MM.1S (cell line): ENCODE measurements around the gene CHCHD6.

Source experiments
- DNase-seq: peaks from one replicate; pipeline ENCODE4 v3.0.0-alpha.2; 2015
- H2AFZ ChIP-seq: fragments of 300-600 bp; sonication (generic); 2 replicates; pipeline ENCODE4 v1.6.0; 2016; ENCODE audit warnings: antibody characterized with exemption, low read length
- H3F3A ChIP-seq: fragments of 300-600 bp; sonication (generic); 2 replicates; pipeline ENCODE4 v1.6.1; 2016; ENCODE audit warnings: mild to moderate bottlenecking, antibody characterized with exemption, low read length, moderate library complexity, mixed read lengths; ENCODE audit not compliant: insufficient read depth
- H3K27ac ChIP-seq: fragments of 300-600 bp; sonication (generic); 2 replicates; pipeline ENCODE4 v1.5.1; 2016; ENCODE audit warnings: mild to moderate bottlenecking, low read length
- H3K27me3 ChIP-seq: fragments of 300-600 bp; sonication (generic); replicated peaks from 2 replicates; pipeline ENCODE4 v1.6.0; 2016; ENCODE audit warnings: low read length; ENCODE audit not compliant: insufficient read depth
- H3K36me3 ChIP-seq: fragments of 300-600 bp; sonication (generic); replicated peaks from 2 replicates; pipeline ENCODE4 v1.6.1; 2016; ENCODE audit warnings: mild to moderate bottlenecking, low read length, mixed read lengths; ENCODE audit not compliant: insufficient read depth
- H3K4me1 ChIP-seq: fragments of 300-600 bp; sonication (generic); 2 replicates; pipeline ENCODE4 v1.6.1; 2016; ENCODE audit warnings: low read length, mixed read lengths
- H3K4me2 ChIP-seq: fragments of 300-600 bp; sonication (generic); 2 replicates; pipeline ENCODE4 v1.6.0; 2016; ENCODE audit warnings: low read depth, low read length
- H3K4me3 ChIP-seq: fragments of 300-600 bp; sonication (generic); 2 replicates; pipeline ENCODE4 v1.5.1; 2016; ENCODE audit warnings: low read length, mixed read lengths
- H3K79me2 ChIP-seq: fragments of 300-600 bp; sonication (generic); 2 replicates; pipeline ENCODE4 v1.6.1; 2016; ENCODE audit warnings: mixed run types, low read length, mixed read lengths
- H3K9ac ChIP-seq: fragments of 300-600 bp; sonication (generic); 2 replicates; pipeline ENCODE4 v1.6.1; 2016; ENCODE audit warnings: low read length, mixed read lengths
- H3K9me2 ChIP-seq: fragments of 300-600 bp; sonication (generic); replicated peaks from 2 replicates; pipeline ENCODE4 v1.6.1; 2016; ENCODE audit warnings: mild to moderate bottlenecking, low read length, mixed read lengths; ENCODE audit not compliant: insufficient read depth
- H3K9me3 ChIP-seq: fragments of 300-600 bp; sonication (generic); replicated peaks from 2 replicates; pipeline ENCODE4 v1.6.1; 2016; ENCODE audit warnings: mild to moderate bottlenecking, low read length, mixed read lengths; ENCODE audit not compliant: insufficient read depth
- H4K20me1 ChIP-seq: fragments of 300-600 bp; sonication (generic); 2 replicates; pipeline ENCODE4 v1.6.1; 2016; ENCODE audit warnings: mild to moderate bottlenecking, low read length, moderate library complexity, mixed read lengths; ENCODE audit not compliant: insufficient read depth
- EZH2 ChIP-seq: fragments of 300-600 bp; sonication (generic); optimal IDR thresholded peaks from 2 replicates; pipeline ENCODE3; 2017; ENCODE audit warnings: low read depth, mild to moderate bottlenecking, antibody characterized with exemption, low read length, mixed read lengths
- EZH2phosphoT487 ChIP-seq: fragments of 300-600 bp; sonication (generic); IDR thresholded peaks from 2 replicates; pipeline ENCODE4 v1.6.1; 2018; ENCODE audit warnings: antibody characterized with exemption, low read length
- TF ChIP-seq, protein P1 (sequence below): fragments of 300-600 bp; sonication (generic); IDR thresholded peaks from 2 replicates; pipeline ENCODE4 v1.5.1; 2016; ENCODE audit warnings: antibody characterized with exemption, low read length, mixed read lengths

Gene CHCHD6

DNA sequence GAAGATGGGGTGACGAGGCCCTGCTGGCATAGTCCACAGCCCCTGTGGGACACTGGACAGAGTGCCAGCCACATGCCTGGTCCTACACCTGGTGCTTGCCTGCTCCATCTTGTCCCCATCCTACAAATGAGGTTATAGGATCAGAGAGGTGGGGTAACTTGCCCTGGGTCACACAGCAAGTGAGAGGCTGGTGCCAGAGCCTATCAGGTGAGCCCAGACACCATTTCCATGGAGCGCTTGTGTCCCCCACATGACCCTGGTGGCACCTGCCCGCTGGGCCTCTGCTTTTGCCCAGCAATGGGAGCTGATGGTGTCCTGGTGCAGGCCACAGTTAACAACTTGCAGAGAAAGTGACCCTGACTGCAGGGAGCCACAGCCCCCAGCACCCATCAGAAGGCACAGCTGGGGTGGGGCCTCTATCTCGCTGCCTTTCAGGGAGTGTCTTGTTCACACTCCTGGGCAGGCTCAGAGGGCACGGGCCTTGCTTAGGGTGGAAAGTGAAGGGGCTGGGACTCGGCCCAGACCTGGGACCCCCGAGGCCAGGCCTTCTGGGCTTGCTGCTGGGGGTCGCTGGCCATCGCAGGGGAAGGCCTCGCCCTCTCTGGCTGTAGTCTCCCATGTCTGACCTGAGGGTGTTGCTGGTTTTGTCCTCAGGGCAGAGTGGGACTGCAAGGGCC lies 286.1 kb downstream of the CHCHD6 start:
- no peak for DNase-seq
- Histone ChIP-seq H3K4me2 (no peak overlapping the region), H3K27ac (no peak overlapping the region), H4K20me1 (no peaks in the 10 kb centered on the region), H3K9ac (no peak overlapping the region), H3K36me3 (no peaks in the 10 kb centered on the region), H3K9me2 (no peaks in the 10 kb centered on the region), H3K79me2 (peaks cover 12% of the 10 kb centered on the region), H3K4me3 (no peak overlapping the region), H3K9me3 (no peaks in the 10 kb centered on the region), H3F3A (no peaks in the 10 kb centered on the region), H3K4me1 (no peaks in the 10 kb centered on the region), H2AFZ (no peak overlapping the region), H3K27me3 (no peaks in the 10 kb centered on the region)
- TF ChIP-seq, protein P1, sequence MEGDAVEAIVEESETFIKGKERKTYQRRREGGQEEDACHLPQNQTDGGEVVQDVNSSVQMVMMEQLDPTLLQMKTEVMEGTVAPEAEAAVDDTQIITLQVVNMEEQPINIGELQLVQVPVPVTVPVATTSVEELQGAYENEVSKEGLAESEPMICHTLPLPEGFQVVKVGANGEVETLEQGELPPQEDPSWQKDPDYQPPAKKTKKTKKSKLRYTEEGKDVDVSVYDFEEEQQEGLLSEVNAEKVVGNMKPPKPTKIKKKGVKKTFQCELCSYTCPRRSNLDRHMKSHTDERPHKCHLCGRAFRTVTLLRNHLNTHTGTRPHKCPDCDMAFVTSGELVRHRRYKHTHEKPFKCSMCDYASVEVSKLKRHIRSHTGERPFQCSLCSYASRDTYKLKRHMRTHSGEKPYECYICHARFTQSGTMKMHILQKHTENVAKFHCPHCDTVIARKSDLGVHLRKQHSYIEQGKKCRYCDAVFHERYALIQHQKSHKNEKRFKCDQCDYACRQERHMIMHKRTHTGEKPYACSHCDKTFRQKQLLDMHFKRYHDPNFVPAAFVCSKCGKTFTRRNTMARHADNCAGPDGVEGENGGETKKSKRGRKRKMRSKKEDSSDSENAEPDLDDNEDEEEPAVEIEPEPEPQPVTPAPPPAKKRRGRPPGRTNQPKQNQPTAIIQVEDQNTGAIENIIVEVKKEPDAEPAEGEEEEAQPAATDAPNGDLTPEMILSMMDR, result no peak
- TF ChIP-seq EZH2 (no peak), EZH2phosphoT487 (no peak)

DNA sequence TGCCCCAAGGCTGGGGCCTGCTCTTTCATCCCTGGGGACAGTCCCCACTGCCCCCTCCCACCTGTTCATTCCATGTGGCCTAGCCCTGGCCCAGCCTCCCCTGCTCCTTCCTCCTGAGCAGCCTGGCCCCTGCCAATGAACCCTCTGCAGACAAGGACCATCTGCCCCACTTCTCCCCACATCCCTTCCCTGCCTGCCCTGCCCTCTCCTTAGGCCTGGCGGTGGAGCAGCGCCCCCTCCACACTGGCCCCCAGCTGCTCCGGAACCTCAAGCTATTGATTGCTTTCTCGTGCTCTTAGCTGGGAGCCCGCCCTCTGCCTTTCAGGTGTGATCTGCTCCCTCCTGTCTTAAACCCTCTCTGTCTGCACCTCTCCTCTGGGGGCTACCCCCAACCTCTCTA lies 286.9 kb downstream of the CHCHD6 start:
- no peaks in the 10 kb centered on the region for H3K9me3 ChIP-seq
- no peaks in the 10 kb centered on the region for H4K20me1 ChIP-seq
- TF ChIP-seq, protein P1, result no peak
- no peak for TF ChIP-seq EZH2phosphoT487
- no peak for TF ChIP-seq EZH2
- no peak overlapping the region for H3K27ac ChIP-seq
- H3K9ac ChIP-seq, result no peak overlapping the region
- no peaks in the 10 kb centered on the region for H3K27me3 ChIP-seq
- no peak overlapping the region for H3K4me2 ChIP-seq
- peaks cover 8% of the 10 kb centered on the region for H3K79me2 ChIP-seq
- H3K4me1 ChIP-seq, result no peaks in the 10 kb centered on the region
- H3K4me3 ChIP-seq, result no peak overlapping the region
- H3F3A ChIP-seq, result no peaks in the 10 kb centered on the region
- H3K9me2 ChIP-seq, result no peaks in the 10 kb centered on the region
- no peaks in the 10 kb centered on the region for H3K36me3 ChIP-seq
- H2AFZ ChIP-seq, result no peak overlapping the region
- no peak for DNase-seq

DNA sequence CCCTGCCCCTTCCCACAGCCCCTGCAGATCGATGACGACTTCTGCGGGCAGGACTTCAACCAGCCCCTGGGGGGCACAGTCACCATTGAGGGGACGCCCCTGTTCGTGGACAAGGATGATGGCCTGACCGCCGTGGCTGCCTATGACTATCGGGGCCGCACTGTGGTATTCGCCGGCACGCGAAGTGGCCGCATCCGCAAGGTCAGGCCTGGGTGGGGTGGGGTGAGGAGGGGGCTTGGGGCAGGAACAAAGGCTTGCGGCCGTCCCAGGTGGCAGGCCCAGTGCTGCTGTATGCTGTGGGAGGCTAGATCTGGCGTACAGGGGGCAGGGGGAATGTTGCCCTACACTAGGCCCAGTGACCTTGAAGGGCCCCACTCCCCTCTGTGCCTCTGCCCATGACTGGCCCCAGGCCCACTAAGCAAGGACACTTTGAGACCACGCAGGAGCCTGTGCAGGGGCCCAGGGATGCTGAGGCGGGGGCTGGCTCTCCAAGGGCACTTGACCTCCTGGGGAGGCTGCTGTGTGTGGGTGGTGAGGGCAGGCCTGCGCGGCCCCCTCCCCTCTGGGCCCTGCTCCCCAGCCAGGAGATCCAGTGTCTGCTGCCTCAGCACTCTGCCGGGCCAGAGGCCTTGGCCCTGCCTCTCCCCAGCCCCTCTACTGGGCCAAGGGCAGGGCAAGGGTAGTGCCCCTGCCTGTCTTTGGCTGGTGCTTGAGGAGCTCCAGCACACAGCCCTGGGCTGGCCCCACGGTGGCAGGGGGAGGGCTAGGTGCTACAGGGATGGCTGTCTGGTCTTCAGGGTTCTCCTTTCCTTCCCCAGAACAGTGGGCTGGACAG lies 287.5 kb downstream of the CHCHD6 start:
- no peak for DNase-seq
- H2AFZ ChIP-seq, result no peak overlapping the region
- H3K27me3 ChIP-seq, result no peaks in the 10 kb centered on the region
- TF ChIP-seq EZH2phosphoT487 (no peak), EZH2 (no peak)
- TF ChIP-seq, protein P1, result no peak
- no peaks in the 10 kb centered on the region for H3K36me3 ChIP-seq
- H3K27ac ChIP-seq, result no peak overlapping the region
- peaks cover 7% of the 10 kb centered on the region for H3K79me2 ChIP-seq
- no peak overlapping the region for H3K4me3 ChIP-seq
- H3F3A ChIP-seq, result no peaks in the 10 kb centered on the region
- H4K20me1 ChIP-seq, result no peaks in the 10 kb centered on the region
- no peak overlapping the region for H3K9ac ChIP-seq
- no peaks in the 10 kb centered on the region for H3K9me3 ChIP-seq
- no peaks in the 10 kb centered on the region for H3K4me1 ChIP-seq
- no peak overlapping the region for H3K4me2 ChIP-seq
- H3K9me2 ChIP-seq, result no peaks in the 10 kb centered on the region
